IPS-20b (cell line): ENCODE measurements around the gene F2RL1.

ENCODE experiments used
- H3K27ac ChIP-seq: one replicate; pipeline ENCODE4 v1.5.1; 2013; ENCODE audit warnings: low read length
- H3K27me3 ChIP-seq: 2 replicates; pipeline ENCODE4 v1.6.1; 2013; ENCODE audit warnings: mild to moderate bottlenecking, low read length, inconsistent platforms; ENCODE audit not compliant: insufficient read depth
- H3K36me3 ChIP-seq: 2 replicates; pipeline ENCODE4 v1.6.1; 2013; ENCODE audit warnings: low read depth, mild to moderate bottlenecking, inconsistent platforms, low read length, moderate library complexity; ENCODE audit not compliant: insufficient read depth
- H3K4me1 ChIP-seq: 2 replicates; pipeline ENCODE4 v1.6.1; 2013; ENCODE audit warnings: mild to moderate bottlenecking, control low read depth, inconsistent platforms, low read length, moderate library complexity; ENCODE audit not compliant: insufficient read depth
- H3K4me3 ChIP-seq: 2 replicates; pipeline ENCODE4 v1.5.1; 2013; ENCODE audit warnings: mild to moderate bottlenecking, low read length, inconsistent platforms
- H3K9ac ChIP-seq: 2 replicates; pipeline ENCODE4 v1.6.1; 2013; ENCODE audit warnings: low read depth, mild to moderate bottlenecking, inconsistent platforms, low read length, moderate library complexity
- H3K9me3 ChIP-seq: 2 replicates; pipeline ENCODE4 v1.6.1; 2013; ENCODE audit warnings: mild to moderate bottlenecking, low read depth, low read length, inconsistent platforms; ENCODE audit not compliant: insufficient read depth

The F2RL1 gene

GRCh38 chr5:76874088-76874581, 55.3 kb downstream of the F2RL1 start:
- Histone ChIP-seq H3K27ac (no peak overlapping the region), H3K36me3 (no peaks in the 10 kb centered on the region), H3K4me3 (no peak overlapping the region), H3K9ac (no peak overlapping the region), H3K9me3 (no peaks in the 10 kb centered on the region), H3K4me1 (peaks cover 32% of the 10 kb centered on the region), H3K27me3 (no peaks in the 10 kb centered on the region)
